Stimulated activated CD8-positive, alpha-beta memory T cell treated with anti-CD3 and anti-CD28 coated beads, Interleukin-12 subunit alpha, Interleukin-12 subunit beta, amount 100 ng/mL, for 24 hours (primary cell): ENCODE results near the gene DRD5.
"Not testable (repeated sequence)": the region's sequence is repeated elsewhere in the genome, so short reads cannot be mapped to it uniquely, and the experiment has no call there.

ENCODE experiments used
- DNase-seq: peaks from one replicate; pipeline ENCODE4 v3.0.0-alpha.2; 2020; ENCODE audit errors: extremely low read depth

Gene DRD5

DNA sequence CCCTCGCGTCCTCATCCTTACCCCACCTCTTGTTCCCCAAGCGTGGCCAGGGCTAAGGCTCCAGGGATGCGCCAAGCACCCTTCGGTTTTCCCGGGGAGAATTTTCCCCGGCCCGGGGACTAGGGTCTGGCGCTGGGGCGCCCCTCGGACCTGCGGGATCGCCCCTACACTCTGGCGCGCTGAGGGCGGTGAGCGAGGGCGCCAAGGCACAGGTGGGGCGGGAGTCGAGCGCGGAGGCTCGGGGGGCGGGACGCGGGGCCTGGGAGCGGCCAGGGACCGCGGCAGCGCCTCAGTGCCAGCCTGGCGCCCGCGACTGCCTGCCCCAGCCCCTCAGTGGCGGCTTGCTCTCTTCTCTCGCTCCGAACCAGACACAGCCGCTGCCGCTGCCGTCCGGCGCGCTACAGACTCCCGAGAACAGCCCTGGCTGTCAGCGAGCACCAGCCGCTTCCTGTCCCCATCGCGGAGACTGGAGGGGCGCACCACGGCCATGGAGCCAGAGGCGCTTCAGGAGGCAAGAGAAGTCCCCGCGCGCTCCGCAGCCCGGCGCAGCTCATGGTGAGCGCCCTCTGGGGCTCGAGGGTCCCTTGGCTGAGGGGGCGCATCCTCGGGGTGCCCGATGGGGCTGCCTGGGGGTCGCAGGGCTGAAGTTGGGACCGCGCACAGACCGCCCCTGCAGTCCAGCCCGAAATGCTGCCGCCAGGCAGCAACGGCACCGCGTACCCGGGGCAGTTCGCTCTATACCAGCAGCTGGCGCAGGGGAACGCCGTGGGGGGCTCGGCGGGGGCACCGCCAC is at the start of gene DRD5:
Gene DRD5, plus strand, starts transcription at position 292 of the 793 bp plus-strand sequence. Its CDS starts 396 bp downstream, at position 688.
- DNase-seq: no peak

DNA sequence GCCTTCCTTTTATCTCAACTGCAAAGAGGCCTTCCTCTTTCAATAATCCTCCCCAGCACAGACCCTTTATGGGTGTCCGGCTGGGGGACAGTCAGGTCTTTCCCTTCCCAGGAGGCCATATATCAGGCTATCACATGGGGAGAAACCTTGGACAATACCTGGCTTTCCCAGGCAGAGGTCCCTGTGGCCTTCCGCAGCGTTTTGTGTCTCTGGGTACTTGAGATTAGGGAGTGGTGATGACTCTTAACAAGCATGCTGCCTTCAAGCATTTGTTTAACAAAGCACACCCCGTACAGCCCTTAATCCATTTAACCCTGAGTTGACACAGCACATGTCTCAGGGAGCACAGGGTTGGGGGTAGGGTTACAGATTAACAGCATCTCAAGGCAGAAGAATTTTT is 49.2 kb upstream of the DRD5 start:
- not testable (repeated sequence) for DNase-seq

DNA sequence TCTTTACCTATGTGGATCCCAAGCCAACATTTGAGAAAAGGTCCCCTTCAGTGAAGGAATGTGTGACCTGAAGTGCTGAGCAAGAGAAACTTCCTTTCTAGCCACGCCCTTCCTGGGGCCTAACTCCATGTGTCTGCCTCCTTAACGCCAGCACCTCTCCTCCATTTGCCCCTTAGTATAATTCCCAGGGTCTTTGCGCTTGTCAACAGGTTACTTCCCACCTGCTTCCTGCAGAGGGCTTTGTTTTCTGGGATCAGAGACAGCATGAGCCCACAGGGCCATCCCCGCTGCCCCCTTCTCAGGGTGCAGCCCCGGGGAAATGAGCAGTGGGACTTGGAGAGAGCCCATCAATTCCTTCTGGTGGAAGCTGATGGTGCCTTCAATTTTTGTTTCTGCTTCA is 45.9 kb upstream of the DRD5 start:
- no peak for DNase-seq

DNA sequence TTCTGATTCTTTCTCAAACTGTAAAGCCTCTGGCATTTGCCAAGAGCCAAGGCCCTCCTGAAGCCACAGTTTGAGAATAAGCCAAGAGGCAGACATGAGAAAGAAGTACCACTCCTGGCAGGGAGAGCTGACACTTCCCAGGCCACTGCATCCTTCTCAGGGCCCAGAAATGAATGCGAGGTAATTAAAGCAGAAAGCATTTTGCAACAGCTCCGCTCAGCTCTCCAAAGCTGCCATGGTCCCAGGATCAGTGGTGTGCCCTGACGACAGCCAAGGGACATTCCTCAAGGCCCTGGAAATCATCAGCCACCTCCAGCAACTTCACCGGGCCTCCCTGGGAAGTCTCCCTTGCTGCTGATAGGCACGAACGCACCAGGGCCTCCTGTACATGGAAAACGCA is 44.2 kb upstream of the DRD5 start:
- not testable (repeated sequence) for DNase-seq

DNA sequence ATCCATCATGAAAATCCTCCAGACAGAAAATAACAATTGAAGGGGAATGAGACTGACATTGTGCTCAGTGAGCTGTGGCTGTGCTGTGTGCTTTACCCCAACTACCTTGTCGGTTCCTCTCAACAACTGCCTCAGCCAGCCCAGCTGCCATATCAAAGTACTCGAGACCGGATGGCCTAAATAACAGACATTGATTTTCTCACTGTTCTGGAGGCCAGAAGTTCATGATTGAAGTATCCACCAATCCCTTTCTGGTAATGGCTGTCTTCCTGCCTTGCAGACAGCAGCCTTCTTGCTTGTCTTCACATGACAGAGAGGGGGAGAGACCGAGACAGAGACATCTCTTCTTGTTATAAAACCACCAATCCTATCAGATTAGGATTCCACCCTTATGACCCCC is 37.6 kb upstream of the DRD5 start:
- not testable (repeated sequence) for DNase-seq

DNA sequence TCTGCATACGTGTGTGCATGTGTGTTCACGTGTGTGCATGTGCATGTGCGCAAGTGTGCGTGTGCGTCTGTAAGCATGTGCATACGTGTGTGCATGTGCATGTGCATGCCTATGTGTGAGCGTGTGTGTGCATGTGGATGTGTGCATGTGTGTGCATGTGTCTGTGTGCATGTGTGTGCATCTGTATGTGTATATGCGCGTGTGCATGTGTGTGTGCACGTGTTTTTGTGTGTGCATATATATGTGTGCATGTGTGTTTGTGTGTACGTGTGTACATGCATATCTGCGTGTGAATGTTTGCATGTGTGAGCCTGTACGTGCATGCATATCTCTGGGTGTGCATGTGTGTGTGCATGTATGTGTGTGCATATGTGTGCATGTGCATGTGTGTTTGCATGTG is 35.7 kb upstream of the DRD5 start:
- no peak for DNase-seq

DNA sequence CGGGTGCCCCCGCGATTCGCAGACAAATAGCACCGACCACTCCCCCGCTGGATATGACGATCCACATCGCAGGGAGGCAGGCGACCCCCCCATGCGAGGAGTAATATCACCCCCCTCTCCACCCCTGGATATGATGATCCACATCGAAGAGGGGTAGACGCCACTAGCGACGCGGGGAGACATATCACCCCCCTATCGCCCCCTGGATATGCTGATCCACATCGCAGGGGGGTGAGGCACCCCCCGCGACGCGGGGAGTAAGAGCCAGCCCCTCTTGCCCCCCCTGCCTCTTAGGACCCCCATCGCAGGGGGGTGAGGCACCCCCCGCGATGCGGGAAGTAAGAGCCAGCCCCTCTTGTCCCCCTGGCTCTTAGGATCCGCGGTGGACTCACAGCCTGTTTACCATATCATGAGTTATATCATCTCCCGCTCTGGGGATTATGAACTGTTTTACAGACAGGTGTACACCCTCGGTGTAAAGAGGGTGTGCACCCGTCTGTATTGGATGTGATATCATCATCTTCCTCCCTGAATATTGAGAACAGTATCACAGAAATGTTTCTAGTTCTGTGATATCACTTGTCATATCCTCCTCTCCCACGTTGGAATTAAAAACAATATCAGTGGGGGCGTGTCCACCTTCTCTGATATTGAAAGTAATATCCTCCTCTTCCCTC is 22.7 kb upstream of the DRD5 start:
- DNase-seq: no peak

DNA sequence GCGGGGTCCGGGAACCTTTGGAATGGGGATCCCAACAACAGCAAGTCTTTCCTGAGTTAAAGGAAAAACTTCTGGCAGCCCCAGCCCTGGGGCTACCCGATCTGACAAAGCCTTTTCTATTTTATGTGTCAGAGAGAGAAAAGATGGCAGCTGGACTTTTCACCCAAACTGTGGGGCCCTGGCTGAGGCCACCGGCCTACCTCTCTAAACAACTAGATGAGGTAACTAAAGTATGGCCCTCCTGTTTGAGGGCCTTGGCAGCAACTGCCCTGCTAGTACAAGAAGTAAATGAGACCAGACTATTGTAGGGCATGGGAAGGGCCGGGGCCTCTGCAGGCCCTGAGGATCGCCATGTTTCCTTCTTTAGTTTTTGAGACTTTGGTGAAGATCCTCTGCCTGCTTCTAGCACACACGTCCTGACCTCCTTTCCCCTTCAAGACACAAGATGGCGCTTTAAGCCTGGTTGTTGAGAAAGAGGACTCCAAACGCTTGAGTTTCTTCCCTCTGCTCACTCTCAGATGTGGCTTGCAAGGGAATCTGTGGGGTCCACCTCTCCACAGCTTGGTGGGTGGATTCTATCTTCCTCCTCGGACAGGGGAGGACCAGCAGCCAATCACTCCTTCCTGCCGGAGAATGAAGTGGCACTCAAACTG is 18.5 kb upstream of the DRD5 start:
- DNase-seq: no peak

DNA sequence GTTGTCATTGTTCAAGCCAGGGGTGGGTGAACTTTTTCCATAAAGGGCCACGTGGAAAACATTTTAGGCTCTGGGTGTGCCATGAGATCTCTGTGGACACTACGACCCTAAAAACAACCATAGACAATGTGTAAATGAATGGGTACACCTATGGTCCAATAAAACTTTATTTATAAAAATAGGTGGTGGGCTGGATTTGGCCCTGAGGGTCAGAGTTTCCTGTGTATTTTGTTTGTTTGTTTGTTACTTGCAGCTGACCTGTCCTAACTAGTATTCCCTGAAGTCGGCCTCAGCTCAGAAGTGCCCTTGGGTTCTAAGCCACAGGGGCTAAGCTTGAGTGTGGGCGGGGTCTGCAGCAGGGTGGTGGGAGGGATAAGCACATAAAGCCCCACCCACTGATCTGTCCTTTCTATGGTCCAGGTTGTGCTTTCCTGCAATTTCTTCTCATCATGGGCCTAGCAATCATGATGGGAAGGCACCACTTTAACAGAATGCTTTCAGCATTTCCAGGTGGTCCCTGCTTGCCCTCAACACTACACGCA is 17.2 kb upstream of the DRD5 start:
- DNase-seq: no peak

DNA sequence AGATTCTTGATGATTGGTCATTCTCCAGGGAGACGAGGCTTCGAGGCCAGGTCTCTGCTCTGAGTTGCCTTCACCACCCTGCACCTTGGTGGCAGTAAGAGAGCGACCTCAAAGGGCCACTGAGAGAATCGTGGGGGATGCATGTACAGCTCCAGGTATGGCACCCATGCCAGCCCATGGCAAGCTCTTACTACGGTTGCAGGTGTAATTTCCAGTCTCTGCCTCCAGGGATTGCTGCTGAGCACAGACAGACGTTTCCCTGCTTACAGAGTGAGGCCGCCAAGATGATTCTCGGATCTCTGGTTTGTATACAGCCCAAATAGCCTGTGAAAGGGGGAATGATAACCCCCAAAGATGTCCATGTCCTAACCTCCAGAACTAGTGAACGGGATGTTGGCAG is 16.3 kb upstream of the DRD5 start:
- no peak for DNase-seq

DNA sequence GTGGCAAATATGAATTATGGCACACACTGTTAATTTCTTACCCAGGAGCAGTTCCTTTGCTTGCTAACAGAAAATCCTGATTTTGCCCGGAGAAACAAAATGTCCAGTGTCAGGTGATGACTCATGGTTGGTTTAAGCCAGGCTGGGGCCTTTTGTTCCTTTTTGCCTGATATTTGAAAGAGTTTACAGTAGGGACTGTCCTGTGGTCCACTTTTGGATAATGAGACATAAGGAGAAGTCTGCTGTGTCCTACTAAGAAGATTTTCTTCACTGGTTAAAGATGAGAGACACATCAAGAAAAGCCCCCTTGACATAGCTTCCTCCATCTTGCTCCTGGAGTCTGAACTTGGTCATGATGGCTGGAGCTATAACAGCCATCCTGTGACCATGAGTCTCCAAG is 12.1 kb upstream of the DRD5 start:
- no peak for DNase-seq

DNA sequence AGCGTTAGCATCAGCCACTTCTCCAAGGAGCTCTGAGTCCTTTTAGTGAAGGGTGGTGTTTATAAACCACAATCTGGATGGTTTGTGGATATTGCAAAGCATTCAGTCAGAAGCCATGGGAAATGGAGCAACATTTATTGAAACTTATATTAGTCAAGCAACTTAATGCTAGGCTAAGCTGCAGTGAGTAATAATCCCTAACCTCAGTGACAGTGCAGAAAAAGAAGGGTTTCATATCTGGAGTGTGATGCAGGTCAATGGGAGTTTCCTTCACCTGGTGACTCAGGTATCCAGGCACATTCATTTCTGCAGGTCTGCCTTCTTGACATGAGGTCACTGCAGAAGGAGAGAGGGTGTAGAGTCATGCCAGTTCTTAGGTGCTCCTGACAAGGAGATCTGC is 10.4 kb upstream of the DRD5 start:
- no peak for DNase-seq

DNA sequence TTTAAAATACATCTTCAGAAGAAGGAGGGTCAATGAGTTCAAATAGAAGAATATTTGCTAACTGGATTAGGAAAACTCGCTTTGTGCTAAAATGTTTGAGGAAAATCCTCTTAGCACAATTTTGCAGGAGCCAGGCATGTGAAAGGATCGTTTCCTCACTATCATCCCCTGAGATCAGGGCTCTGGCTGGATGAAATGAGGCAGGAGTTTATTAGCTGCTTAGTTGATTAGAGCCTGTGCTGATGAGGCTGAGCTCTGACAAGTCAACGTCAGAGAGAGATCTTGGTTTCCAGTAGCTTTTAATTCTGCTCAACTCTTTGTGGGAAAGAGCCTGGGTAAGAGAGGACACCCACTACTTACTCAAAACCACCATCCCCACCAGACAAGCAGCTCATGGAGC is 8.0 kb upstream of the DRD5 start:
- no peak for DNase-seq

DNA sequence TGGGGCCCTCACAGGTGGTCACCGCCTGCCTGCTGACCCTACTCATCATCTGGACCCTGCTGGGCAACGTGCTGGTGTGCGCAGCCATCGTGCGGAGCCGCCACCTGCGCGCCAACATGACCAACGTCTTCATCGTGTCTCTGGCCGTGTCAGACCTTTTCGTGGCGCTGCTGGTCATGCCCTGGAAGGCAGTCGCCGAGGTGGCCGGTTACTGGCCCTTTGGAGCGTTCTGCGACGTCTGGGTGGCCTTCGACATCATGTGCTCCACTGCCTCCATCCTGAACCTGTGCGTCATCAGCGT is 652 bp downstream of the DRD5 start:
- DNase-seq: no peak

DNA sequence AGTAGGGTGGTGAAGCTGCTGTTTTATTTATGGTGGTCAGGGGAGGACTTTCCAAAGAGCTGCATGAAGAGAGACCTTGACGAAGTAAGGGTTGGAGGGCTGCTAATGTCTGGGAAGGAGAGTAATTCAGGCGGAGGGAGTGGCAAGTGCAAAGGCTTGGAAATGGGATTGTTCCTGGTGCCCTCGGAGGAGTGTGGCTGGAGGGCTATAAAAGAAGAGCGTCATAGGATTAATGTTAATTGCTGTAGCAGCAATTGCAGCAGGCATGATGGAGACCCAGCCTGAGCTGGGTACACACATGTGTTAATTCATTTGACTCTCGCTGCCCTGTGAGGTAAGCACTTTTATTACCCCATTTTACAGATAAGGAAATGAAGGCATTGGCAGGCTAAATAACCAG is 4.5 kb downstream of the DRD5 start:
- DNase-seq: not testable (repeated sequence)

DNA sequence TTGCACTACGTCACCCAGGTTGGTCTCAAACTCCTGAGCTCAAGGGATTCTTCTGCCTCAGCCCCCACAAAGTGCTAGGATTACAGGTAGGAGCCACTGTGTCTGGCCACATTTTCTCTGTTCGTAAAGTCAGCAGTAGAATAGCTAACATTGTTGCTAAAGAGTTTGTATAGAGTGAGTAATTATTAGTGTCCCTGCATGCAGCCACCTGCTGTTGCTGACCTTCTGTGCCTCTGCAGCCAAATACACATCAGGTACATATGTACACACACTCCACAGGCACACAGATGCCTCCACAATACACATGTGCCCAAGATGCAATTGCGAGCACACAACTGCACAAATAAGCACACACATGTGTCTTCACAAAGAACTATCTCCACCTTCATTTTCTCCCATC is 10.9 kb downstream of the DRD5 start:
- DNase-seq: no peak

DNA sequence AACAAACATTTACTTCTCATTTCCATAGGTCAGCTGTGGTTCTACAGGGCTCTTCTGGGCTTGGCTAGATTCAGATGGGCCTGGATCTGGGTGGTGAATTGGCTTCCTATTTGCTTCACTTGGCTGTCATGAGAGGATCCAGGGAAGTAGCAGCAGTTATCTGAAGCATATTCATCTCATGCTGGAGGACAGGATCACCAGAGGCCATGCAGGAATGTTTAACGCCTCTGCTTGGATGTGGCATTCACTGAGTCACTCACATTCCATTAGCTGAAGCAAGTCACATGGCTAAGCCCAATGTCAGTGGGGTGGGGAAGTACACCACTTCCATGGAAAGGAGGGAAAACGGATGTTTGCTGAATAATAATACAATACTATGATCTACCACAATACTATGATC is 15.2 kb downstream of the DRD5 start:
- not testable (repeated sequence) for DNase-seq

DNA sequence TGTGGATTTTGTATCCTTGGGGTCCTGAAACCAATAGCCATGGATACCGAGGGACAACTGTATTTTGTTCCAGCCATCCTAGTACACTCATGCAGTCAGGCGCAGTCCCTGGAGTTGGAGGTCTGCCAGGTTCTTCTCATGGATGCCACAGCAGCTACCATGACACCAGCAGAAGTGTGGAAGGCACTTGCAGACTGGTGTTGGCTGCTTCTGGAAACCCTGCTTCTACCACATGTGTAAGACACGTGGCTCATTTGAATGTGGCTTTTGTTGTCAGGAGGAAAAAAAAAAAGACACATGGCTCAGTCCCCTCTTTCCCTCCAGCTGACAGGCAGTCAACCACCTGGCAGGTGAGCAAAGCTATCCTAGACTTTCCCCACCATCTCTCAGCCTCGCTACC is 19.4 kb downstream of the DRD5 start:
- DNase-seq: no peak

DNA sequence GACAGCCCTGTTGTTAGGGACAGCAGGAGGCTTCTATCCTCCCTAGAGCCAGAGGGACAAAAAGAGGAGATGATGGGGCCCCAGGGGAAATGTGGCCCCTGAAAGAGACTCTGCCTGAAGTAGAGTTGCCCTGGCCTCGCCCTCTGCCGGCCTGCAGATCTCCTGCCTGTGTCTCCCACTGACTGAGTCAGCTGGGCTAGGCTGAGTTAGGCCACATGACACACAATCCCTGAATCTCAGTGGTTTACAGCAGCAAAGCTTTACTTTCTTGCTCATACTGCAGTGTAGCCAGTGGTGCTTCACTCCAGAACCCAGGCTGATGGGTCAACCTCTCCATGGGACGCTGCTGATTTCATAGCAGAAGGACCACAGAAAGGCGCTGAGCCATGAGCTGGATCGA is 23.5 kb downstream of the DRD5 start:
- DNase-seq: no peak

DNA sequence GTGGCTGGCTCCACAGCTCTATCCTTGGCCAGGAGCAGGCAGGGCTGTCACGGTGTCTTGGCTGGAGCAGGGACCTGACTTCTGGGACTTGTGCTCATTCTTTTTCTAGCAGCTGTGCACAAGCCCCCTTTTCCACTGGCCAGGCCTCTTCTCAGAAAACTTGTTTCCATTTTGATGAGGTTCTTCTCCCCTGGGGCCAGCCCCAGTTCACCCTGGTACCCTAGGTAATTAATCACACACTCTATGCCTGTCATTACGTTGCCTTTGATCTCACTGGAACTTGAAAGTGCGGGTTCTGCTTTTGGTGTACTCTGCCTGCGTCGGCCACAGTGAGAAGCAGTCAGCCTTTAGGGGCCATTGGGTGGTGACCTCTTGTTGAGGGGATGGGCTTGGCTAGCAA is 26.6 kb downstream of the DRD5 start:
- DNase-seq: no peak

DNA sequence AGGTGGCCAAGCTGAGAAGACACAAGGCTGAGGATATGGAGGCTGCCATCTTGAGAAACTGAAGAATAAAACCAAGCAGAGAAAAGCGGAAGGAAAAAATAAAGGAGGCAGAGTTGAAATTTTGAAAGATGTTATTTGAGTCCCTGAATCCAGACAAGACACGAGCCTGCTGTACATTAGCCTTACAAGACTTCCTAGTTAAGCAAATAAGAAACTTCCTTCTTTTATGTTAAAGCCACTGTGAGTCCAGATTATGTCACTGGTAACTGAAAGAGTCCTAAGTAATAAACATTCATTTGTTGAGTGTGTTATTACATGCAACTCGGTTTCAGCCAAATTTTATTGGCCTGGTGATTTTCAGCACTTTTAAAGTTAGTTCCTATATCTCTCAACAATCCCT is 30.4 kb downstream of the DRD5 start:
- DNase-seq: no peak

DNA sequence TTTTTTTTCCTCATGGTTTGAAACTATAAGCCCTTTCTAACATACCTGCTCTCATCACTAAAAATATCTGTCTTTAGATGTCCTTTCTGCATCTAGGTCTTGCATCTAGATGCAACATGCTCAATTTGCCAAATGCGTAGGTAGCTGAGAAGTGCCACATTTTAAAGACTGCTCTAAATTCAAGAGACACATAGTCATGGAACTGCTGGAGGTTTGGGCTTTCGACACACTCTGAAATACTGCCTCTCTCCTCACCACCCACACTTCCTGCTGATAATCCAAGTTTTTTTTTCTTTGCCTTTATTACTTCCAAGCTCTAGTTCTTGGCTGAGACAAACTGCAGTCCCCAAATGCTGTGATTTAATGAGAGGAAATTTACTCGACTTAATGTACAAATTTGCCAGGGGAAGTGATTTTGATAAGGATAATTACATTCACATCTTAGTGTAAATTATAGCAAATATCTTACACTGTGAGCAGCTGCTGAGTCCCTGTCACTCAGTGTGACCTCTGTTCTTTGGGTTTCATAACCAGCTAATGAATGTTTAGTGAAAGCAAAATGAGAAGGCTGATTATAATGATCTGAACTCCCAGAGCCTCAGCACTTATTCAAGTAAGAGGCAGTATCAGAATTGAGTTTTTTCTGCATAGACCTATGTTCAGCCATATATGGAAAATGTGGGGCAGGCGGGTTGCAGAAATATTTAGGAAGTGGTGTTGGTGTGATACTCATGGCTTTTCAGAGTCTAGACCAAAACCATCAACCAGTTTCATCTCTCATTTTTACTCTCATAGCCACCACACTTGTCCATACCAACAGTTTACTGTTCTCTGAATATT is 31.3 kb downstream of the DRD5 start:
- no peak for DNase-seq
